Measurements from ENCODE around the gene AP4E1.

AP4E1 gene

DNA sequence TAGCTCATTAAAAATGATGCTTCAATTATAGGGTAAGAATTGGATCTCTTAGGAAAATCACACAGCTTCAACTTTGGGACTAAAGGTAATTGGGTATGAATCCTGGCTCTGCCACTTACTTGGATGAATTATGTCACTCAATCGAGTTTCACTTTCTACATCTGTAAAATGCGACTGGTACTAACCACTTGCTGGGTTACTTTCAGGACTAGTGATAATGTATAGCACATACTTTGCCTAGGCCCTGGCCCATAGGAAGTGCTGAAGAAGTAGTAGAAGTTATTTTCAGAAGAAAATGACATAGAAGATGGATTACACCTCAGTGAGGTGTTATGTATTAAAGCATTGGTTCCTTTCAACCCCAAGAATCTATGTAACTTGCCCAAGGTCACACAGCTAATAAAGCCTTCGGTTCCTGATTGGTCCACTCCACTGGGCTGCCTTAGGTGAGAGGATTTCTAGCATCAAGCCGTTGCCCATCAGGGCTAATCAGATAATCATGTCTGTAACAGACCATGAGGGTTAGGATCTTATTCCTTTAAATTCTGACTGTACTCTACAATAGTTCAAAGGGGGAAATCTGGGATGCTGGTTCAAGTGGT, 29.4 kb upstream of the AP4E1 start:
- Histone ChIP-seq H3K4me1 (ENCODE audit: control insufficient read depth in 1 of 2, insufficient read depth in 1 of 2, low read depth in 1 of 2, low read length in 1 of 2) (peaks cover 38 to 40% of the 10 kb centered on the region in 2 experiments), H3K27ac (no peak overlapping the region), H3K4me3 (ENCODE audit: low read depth in 1 of 2, low read length in 1 of 2) (no peak overlapping the region), H3K36me3 (no peaks in the 10 kb centered on the region), H3K9me3 (no peaks in the 10 kb centered on the region), H3K27me3 (no peaks in the 10 kb centered on the region)
- no peak for TF ChIP-seq CTCF (IDR thresholded peaks at IDR 0.05)

- Histone ChIP-seq H3K27me3 (no peaks in the 10 kb centered on the region), H3K4me3 (ENCODE audit: low read depth in 1 of 2, low read length in 1 of 2) (no peak overlapping the region), H3K27ac (peak overlapping the region; percentile 58), H3K4me1 (ENCODE audit: control insufficient read depth in 1 of 2, insufficient read depth in 1 of 2, low read depth in 1 of 2, low read length in 1 of 2) (peaks cover 45 to 46% of the 10 kb centered on the region in 2 experiments), H3K9me3 (no peaks in the 10 kb centered on the region), H3K36me3 (no peaks in the 10 kb centered on the region)
- no peak for TF ChIP-seq CTCF (IDR thresholded peaks at IDR 0.05)
These were observed 28.3 kb upstream of the AP4E1 start for GRCh38 chr15:50880206-50880605.

- H3K4me3 ChIP-seq (ENCODE audit: low read depth in 1 of 2, low read length in 1 of 2): no peak overlapping the region
- no peak for TF ChIP-seq CTCF (IDR thresholded peaks at IDR 0.05)
- H3K27ac ChIP-seq: peak overlapping the region; percentile 58
- H3K9me3 ChIP-seq: no peaks in the 10 kb centered on the region
- H3K36me3 ChIP-seq: no peaks in the 10 kb centered on the region
- H3K4me1 ChIP-seq (ENCODE audit: control insufficient read depth in 1 of 2, insufficient read depth in 1 of 2, low read depth in 1 of 2, low read length in 1 of 2): peaks cover 48 to 51% of the 10 kb centered on the region in 2 experiments
- H3K27me3 ChIP-seq: no peaks in the 10 kb centered on the region
These were observed 27.8 kb upstream of the AP4E1 start for GRCh38 chr15:50880651-50881114.

- peak overlapping the region; percentile 58 for H3K27ac ChIP-seq
These were observed 27.1 kb upstream of the AP4E1 start for GRCh38 chr15:50881121-50882048.

DNA sequence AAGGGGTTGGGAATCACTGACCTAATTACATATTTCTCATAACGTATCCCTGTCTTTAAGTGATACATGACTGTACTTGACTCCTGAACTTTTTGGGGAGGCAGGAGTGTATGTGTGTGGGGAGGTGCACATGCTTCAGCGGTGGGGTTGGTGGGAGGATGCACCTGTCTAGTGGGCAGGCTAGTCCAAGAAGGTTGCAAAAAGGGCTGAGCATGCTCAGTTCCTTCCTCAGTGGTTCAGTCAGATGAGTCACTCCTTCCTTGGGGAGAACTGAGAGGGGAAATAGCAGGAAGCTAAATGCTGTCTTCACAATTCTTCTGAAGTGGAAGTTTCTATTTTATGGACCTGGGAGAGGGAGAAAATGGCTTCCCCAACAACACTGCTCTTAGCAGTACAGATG, 24.6 kb upstream of the AP4E1 start:
- Histone ChIP-seq H3K27ac (peak overlapping the region; percentile 35), H3K9me3 (no peaks in the 10 kb centered on the region), H3K36me3 (no peaks in the 10 kb centered on the region), H3K4me1 (ENCODE audit: control insufficient read depth in 1 of 2, insufficient read depth in 1 of 2, low read depth in 1 of 2, low read length in 1 of 2) (peaks cover 40 to 43% of the 10 kb centered on the region in 2 experiments), H3K27me3 (no peaks in the 10 kb centered on the region), H3K4me3 (ENCODE audit: low read depth in 1 of 2, low read length in 1 of 2) (no peak overlapping the region)
- no peak for TF ChIP-seq CTCF (IDR thresholded peaks at IDR 0.05)

More at GRCh38 chr15:50881121-50882048, 27.1 kb upstream of the AP4E1 start:
- H3K27me3 ChIP-seq: no peaks in the 10 kb centered on the region
- no peak for TF ChIP-seq CTCF (IDR thresholded peaks at IDR 0.05)
- H3K9me3 ChIP-seq: no peaks in the 10 kb centered on the region
- no peak overlapping the region for H3K4me3 ChIP-seq (ENCODE audit: low read depth in 1 of 2, low read length in 1 of 2)
- H3K4me1 ChIP-seq (ENCODE audit: control insufficient read depth in 1 of 2, insufficient read depth in 1 of 2, low read depth in 1 of 2, low read length in 1 of 2): peaks cover 48 to 52% of the 10 kb centered on the region in 2 experiments
- no peaks in the 10 kb centered on the region for H3K36me3 ChIP-seq
